HEK293 (cell line): Measurements from ENCODE around the gene ADSL.

Experiments
- CTCF ChIA-PET: fragments of 350-600 bp; formaldehyde crosslinking; extraction: SDS; loops from one replicate; lab custom pipeline; 2021; ENCODE audit warnings: antibody characterized with exemption; lab: Yijun Ruan, JAX
- POLR2A ChIA-PET: fragments of 300-600 bp; formaldehyde crosslinking; extraction: SDS; loops from one replicate; lab custom pipeline; 2020; ENCODE audit warnings: antibody characterized with exemption, inconsistent platforms; lab: Yijun Ruan, JAX
- H3K27ac ChIP-seq: fragments of 200-500 bp; sonication (Bioruptor generic); 2 replicates; pipeline ENCODE4 v1.5.1; 2014; ENCODE audit warnings: low read depth, low read length, control low read depth, inconsistent platforms; ENCODE audit errors: extremely low read depth
- H3K36me3 ChIP-seq, 2 experiments: fragments of 200-500 bp in 1 of 2; sonication (Bioruptor generic) in 1 of 2; 1 replicate in 1 of 2; 2 replicates in 1 of 2; pipeline ENCODE4 v1.5.1; 2014 to 2017; ENCODE audit warnings: inconsistent platforms in 2 of 2, low read length in 2 of 2; ENCODE audit not compliant: control insufficient read depth in 2 of 2, insufficient read depth in 1 of 2
- H3K4me1 ChIP-seq: fragments of 200-500 bp; sonication (Bioruptor generic); 2 replicates; pipeline ENCODE4 v1.5.1; 2014; ENCODE audit warnings: mild to moderate bottlenecking, low read length, inconsistent platforms; ENCODE audit not compliant: control insufficient read depth, insufficient read depth
- H3K4me3 ChIP-seq: 2 replicates; pipeline ENCODE4 v1.5.1; 2011; ENCODE audit warnings: low read depth, mild to moderate bottlenecking, control low read depth, low read length, moderate library complexity
- H3K9me3 ChIP-seq: fragments of 200-500 bp; sonication (Bioruptor generic); 2 replicates; pipeline ENCODE4 v1.5.1; 2014; ENCODE audit warnings: low read depth, low read length, inconsistent platforms; ENCODE audit not compliant: control insufficient read depth, insufficient read depth
- CTCF ChIP-seq: fragments of 450-650 bp; formaldehyde crosslinking; IDR thresholded peaks from 2 replicates; pipeline ENCODE4 v1.5.1; 2016; ENCODE audit warnings: missing biosample characterization, missing genetic modification characterization
- FEZF1 ChIP-seq: fragments of 450-650 bp; formaldehyde crosslinking; IDR thresholded peaks from 2 replicates; pipeline ENCODE4 v1.5.1; 2016; ENCODE audit warnings: missing biosample characterization, missing genetic modification characterization
- GFI1B ChIP-seq: fragments of 450-650 bp; formaldehyde crosslinking; IDR thresholded peaks from 2 replicates; pipeline ENCODE4 v1.5.1; 2016; ENCODE audit warnings: missing biosample characterization, missing genetic modification characterization
- GLI4 ChIP-seq: fragments of 450-650 bp; formaldehyde crosslinking; IDR thresholded peaks from 2 replicates; pipeline ENCODE4 v1.5.1; 2016; ENCODE audit warnings: missing biosample characterization, missing genetic modification characterization
- INSM2 ChIP-seq: fragments of 450-650 bp; formaldehyde crosslinking; IDR thresholded peaks from 2 replicates; pipeline ENCODE4 v1.5.1; 2016; ENCODE audit warnings: missing biosample characterization, missing genetic modification characterization
- KLF10 ChIP-seq: fragments of 450-650 bp; IDR thresholded peaks from 2 replicates; pipeline ENCODE4 v1.5.1; 2018; ENCODE audit warnings: missing biosample characterization, mild to moderate bottlenecking, missing genetic modification characterization
- KLF7 ChIP-seq: fragments of 450-650 bp; formaldehyde crosslinking; IDR thresholded peaks from 2 replicates; pipeline ENCODE4 v1.5.1; 2016; ENCODE audit warnings: missing biosample characterization, missing genetic modification characterization, borderline replicate concordance
- MEIS1 ChIP-seq: sonication (generic); formaldehyde crosslinking; IDR thresholded peaks from 2 replicates; pipeline ENCODE4 v1.8.1; 2022; ENCODE audit warnings: missing genetic modification reagents, mild to moderate bottlenecking, borderline replicate concordance
- MYNN ChIP-seq: fragments of 450-650 bp; formaldehyde crosslinking; IDR thresholded peaks from 2 replicates; pipeline ENCODE4 v1.5.1; 2016; ENCODE audit warnings: missing biosample characterization, missing genetic modification characterization, borderline replicate concordance
- REPIN1 ChIP-seq: fragments of 450-650 bp; formaldehyde crosslinking; IDR thresholded peaks from 2 replicates; pipeline ENCODE4 v1.5.1; 2017; ENCODE audit warnings: missing biosample characterization, missing genetic modification characterization, low read depth
- SCRT2 ChIP-seq: fragments of 450-650 bp; formaldehyde crosslinking; IDR thresholded peaks from 2 replicates; pipeline ENCODE4 v1.5.1; 2016; ENCODE audit warnings: missing biosample characterization, missing genetic modification characterization
- TCF7L2 ChIP-seq: IDR thresholded peaks from 2 replicates; pipeline ENCODE4 v1.6.1; 2011; ENCODE audit warnings: low read depth, mild to moderate bottlenecking, inconsistent platforms, low read length, moderate library complexity, borderline replicate concordance
- ZBTB49 ChIP-seq: fragments of 450-650 bp; formaldehyde crosslinking; IDR thresholded peaks from 2 replicates; pipeline ENCODE4 v1.5.1; 2016; ENCODE audit warnings: missing biosample characterization, missing genetic modification characterization, low read depth
- ZNF121 ChIP-seq: fragments of 450-650 bp; formaldehyde crosslinking; IDR thresholded peaks from 2 replicates; pipeline ENCODE4 v1.5.1; 2016; ENCODE audit warnings: missing biosample characterization, missing genetic modification characterization
- ZNF138 ChIP-seq: fragments of 450-650 bp; formaldehyde crosslinking; IDR thresholded peaks from 2 replicates; pipeline ENCODE4 v1.5.1; 2016; ENCODE audit warnings: missing biosample characterization, missing genetic modification characterization, borderline replicate concordance
- ZNF140 ChIP-seq: fragments of 450-650 bp; formaldehyde crosslinking; IDR thresholded peaks from 2 replicates; pipeline ENCODE4 v1.5.1; 2016; ENCODE audit warnings: missing biosample characterization, missing genetic modification characterization
- ZNF157 ChIP-seq: fragments of 450-650 bp; formaldehyde crosslinking; IDR thresholded peaks from 2 replicates; pipeline ENCODE4 v1.5.1; 2016; ENCODE audit warnings: missing biosample characterization, missing genetic modification characterization
- ZNF354C ChIP-seq: fragments of 450-650 bp; formaldehyde crosslinking; IDR thresholded peaks from 2 replicates; pipeline ENCODE4 v1.5.1; 2016; ENCODE audit warnings: missing biosample characterization, missing genetic modification characterization, low read depth, borderline replicate concordance
- ZNF366 ChIP-seq: fragments of 450-650 bp; formaldehyde crosslinking; conservative IDR thresholded peaks from 2 replicates; pipeline ENCODE4 v1.5.1; 2016; ENCODE audit warnings: missing biosample characterization, missing genetic modification characterization
- ZNF48 ChIP-seq: fragments of 450-650 bp; formaldehyde crosslinking; IDR thresholded peaks from 2 replicates; pipeline ENCODE4 v1.5.1; 2016; ENCODE audit warnings: missing biosample characterization, missing genetic modification characterization
- ZNF514 ChIP-seq: fragments of 450-650 bp; formaldehyde crosslinking; IDR thresholded peaks from 2 replicates; pipeline ENCODE4 v1.5.1; 2016; ENCODE audit warnings: missing biosample characterization, missing genetic modification characterization
- ZNF518A ChIP-seq: fragments of 450-650 bp; formaldehyde crosslinking; conservative IDR thresholded peaks from 2 replicates; pipeline ENCODE4 v1.5.1; 2016; ENCODE audit warnings: low read depth, missing biosample characterization, missing genetic modification characterization
- ZNF530 ChIP-seq: fragments of 450-650 bp; formaldehyde crosslinking; IDR thresholded peaks from 2 replicates; pipeline ENCODE4 v1.5.1; 2016; ENCODE audit warnings: low read depth, missing biosample characterization, missing genetic modification characterization
- ZNF558 ChIP-seq: fragments of 450-650 bp; formaldehyde crosslinking; IDR thresholded peaks from 2 replicates; pipeline ENCODE4 v1.5.1; 2016; ENCODE audit warnings: missing biosample characterization, missing genetic modification characterization
- ZNF610 ChIP-seq: fragments of 450-650 bp; formaldehyde crosslinking; IDR thresholded peaks from 2 replicates; pipeline ENCODE4 v1.5.1; 2016; ENCODE audit warnings: missing biosample characterization, missing genetic modification characterization, borderline replicate concordance
- ZNF747 ChIP-seq: fragments of 450-650 bp; formaldehyde crosslinking; IDR thresholded peaks from 2 replicates; pipeline ENCODE4 v1.5.1; 2016; ENCODE audit warnings: missing biosample characterization, missing genetic modification characterization
- ZNF843 ChIP-seq: fragments of 450-650 bp; formaldehyde crosslinking; IDR thresholded peaks from 2 replicates; pipeline ENCODE4 v1.5.1; 2016; ENCODE audit warnings: missing biosample characterization, missing genetic modification characterization

The ADSL gene

GRCh38 chr22:40345815-40346184 lies 500 bp upstream of the ADSL start (continued):
- TF ChIP-seq ZNF157 (tag by site-specific recombination) = no peak
- no peak for TF ChIP-seq ZNF747 (tag by site-specific recombination)
- peak; percentile 65; the same call in 1 of the 2 replicates for TF ChIP-seq REPIN1
- TF ChIP-seq SCRT2 (tag by site-specific recombination) = no peak
- no peak for TF ChIP-seq FEZF1 (tag by site-specific recombination)
- no peak for TF ChIP-seq ZNF354C (tag by site-specific recombination)
- no peak for TF ChIP-seq GFI1B (tag by site-specific recombination)
- TF ChIP-seq ZNF514 (tag by site-specific recombination) = no peak
- TF ChIP-seq ZNF558 (tag by site-specific recombination) = 0 out of 2 replicates have a peak, but pooled peaks have one; percentile 30
- 0 out of 2 replicates have a peak, but pooled peaks have one; percentile 6 for TF ChIP-seq CTCF
- TF ChIP-seq ZNF530 = no peak
- no peak for TF ChIP-seq INSM2 (tag by site-specific recombination)
- no peak for TF ChIP-seq ZNF138 (tag by site-specific recombination)
- TF ChIP-seq ZNF366 = no peak
- no peak for TF ChIP-seq ZBTB49 (tag by site-specific recombination)

- CTCF ChIA-PET = interaction anchor here (0.6 to 4.5 kb wide), 31 partner anchors 11 to 851 kb away, joined by 3 to 28 read pairs (median 4); partner anchors contain the start of gene TNRC6B
- TF ChIP-seq ZNF518A (tag by site-specific recombination) (no peak), ZNF843 (tag by site-specific recombination) (no peak), ZNF610 (tag by site-specific recombination) (no peak), ZNF121 (no peak), MEIS1 (CRISPR knock-in tag) (no peak), MYNN (tag by site-specific recombination) (no peak), KLF10 (tag by site-specific recombination) (no peak), ZNF48 (tag by site-specific recombination) (no peak), KLF7 (no peak), GLI4 (tag by site-specific recombination) (no peak), TCF7L2 (no peak), ZNF140 (tag by site-specific recombination) (no peak)
- H3K4me1 ChIP-seq = peaks cover 5% of the 10 kb centered on the region; the same call in 1 of the 2 replicates
- peak overlapping the region; percentile 92 for H3K4me3 ChIP-seq
- POLR2A ChIA-PET = interaction anchor here (0.6 to 2.7 kb wide), 9 partner anchors 23 to 308 kb away, joined by 3 to 31 read pairs (median 4); partner anchors contain the start of genes MRTFA, SGSM3 and TNRC6B
- peak overlapping the region; percentile 92 for H3K27ac ChIP-seq
- H3K9me3 ChIP-seq = no peaks in the 10 kb centered on the region
- H3K36me3 ChIP-seq = peaks cover 33 to 41% of the 10 kb centered on the region in 2 experiments
Measured at GRCh38 chr22:40347300-40347699, 1.0 kb downstream of the ADSL start.
